ENCODE data around the gene DCAF11. TPM values are rescaled to one million over a fixed set of nuclear protein-coding genes. Genes with fewer than 3 reads are reported as not detected.

DCAF11 gene
- total and polyA plus RNA-seq, 2 of the 13 experiments (the other 11 are each of a cell fraction or from before 2014, with no cell fraction given) = 150 to 257 TPM

DNA sequence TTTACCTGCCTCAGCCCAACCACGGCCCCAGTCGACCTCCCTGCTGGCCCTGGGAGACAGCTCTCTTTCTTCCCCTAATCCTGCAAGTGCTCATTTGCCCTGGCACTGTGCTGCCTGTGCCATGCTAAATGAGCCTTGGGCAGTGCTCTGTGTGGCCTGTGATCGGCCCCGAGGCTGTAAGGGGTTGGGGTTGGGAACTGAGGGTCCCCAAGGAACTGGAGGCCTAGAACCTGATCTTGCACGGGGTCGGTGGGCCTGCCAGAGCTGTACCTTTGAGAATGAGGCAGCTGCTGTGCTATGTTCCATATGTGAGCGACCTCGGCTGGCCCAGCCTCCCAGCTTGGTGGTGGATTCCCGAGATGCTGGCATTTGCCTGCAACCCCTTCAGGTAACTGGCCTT lies 35.5 kb downstream of the DCAF11 start:
- DNase-seq (ENCODE audit: low spot score) = no peak
- WGBS (ENCODE audit: low lambda C conversion rate) = 96% methylated on average over 9 of the region's 9 CpGs
- Histone ChIP-seq H3K4me2 (ENCODE audit: low read depth, low read length) (no peak overlapping the region), H3K27ac (ENCODE audit: extremely low read length, insufficient read depth, low read length) (no peak overlapping the region), H3K4me3 (replicated peaks in 1 of 3; ENCODE audit: insufficient read depth in 1 of 3, low read depth in 2 of 3, low read length in 3 of 3) (no peak overlapping the region), H3K9ac (ENCODE audit: insufficient read depth, low read depth, low read length) (no peak overlapping the region), H2AFZ (ENCODE audit: low read length) (no peak overlapping the region), H3K36me3 (replicated peaks in 1 of 2; ENCODE audit: control insufficient read depth in 1 of 2, insufficient read depth in 2 of 2, low read length in 2 of 2) (peaks cover 36 to 44% of the 10 kb centered on the region in 2 experiments), H4K20me1 (ENCODE audit: insufficient read depth, low read length) (peaks cover 7% of the 10 kb centered on the region), H3K9me3 (ENCODE audit: low read length) (no peaks in the 10 kb centered on the region), H3K79me2 (ENCODE audit: insufficient read depth, low read length) (peaks cover 34% of the 10 kb centered on the region), H3K4me1 (ENCODE audit: insufficient read depth, low read length) (peaks cover 31% of the 10 kb centered on the region), H3K27me3 (ENCODE audit: control insufficient read depth in 1 of 2, insufficient read depth in 2 of 2, low read length in 2 of 2) (peaks cover 0 to 3% of the 10 kb centered on the region in 2 experiments; a peak in 1 of 5 replicates)
- ChIA-PET POLR2A (interaction anchor here (1.0 to 8.5 kb wide), 4 partner anchors 9 to 55 kb away, joined by 3 to 233 read pairs (median 102); partner anchors contain the start of genes DCAF11, EMC9, IRF9 and NRL), CTCF (ENCODE audit: low intra/inter-chr PET ratio, low total read pairs) (no interaction called here)
- FAIRE-seq = no peak
- no TSS peak for BruUV-seq (replicated peaks)
- in situ Hi-C loops (cut with HindIII; ENCODE audit: extremely low pct_ligation_motif_present, low pct_unique_long_range_greater_than_20kb) (no loop called here), intact Hi-C loops (cut with micrococcal nuclease; ENCODE audit: unreplicated experiment) (no loop called here)
- no peak for ATAC-seq
- TF ChIP-seq, protein P1, sequence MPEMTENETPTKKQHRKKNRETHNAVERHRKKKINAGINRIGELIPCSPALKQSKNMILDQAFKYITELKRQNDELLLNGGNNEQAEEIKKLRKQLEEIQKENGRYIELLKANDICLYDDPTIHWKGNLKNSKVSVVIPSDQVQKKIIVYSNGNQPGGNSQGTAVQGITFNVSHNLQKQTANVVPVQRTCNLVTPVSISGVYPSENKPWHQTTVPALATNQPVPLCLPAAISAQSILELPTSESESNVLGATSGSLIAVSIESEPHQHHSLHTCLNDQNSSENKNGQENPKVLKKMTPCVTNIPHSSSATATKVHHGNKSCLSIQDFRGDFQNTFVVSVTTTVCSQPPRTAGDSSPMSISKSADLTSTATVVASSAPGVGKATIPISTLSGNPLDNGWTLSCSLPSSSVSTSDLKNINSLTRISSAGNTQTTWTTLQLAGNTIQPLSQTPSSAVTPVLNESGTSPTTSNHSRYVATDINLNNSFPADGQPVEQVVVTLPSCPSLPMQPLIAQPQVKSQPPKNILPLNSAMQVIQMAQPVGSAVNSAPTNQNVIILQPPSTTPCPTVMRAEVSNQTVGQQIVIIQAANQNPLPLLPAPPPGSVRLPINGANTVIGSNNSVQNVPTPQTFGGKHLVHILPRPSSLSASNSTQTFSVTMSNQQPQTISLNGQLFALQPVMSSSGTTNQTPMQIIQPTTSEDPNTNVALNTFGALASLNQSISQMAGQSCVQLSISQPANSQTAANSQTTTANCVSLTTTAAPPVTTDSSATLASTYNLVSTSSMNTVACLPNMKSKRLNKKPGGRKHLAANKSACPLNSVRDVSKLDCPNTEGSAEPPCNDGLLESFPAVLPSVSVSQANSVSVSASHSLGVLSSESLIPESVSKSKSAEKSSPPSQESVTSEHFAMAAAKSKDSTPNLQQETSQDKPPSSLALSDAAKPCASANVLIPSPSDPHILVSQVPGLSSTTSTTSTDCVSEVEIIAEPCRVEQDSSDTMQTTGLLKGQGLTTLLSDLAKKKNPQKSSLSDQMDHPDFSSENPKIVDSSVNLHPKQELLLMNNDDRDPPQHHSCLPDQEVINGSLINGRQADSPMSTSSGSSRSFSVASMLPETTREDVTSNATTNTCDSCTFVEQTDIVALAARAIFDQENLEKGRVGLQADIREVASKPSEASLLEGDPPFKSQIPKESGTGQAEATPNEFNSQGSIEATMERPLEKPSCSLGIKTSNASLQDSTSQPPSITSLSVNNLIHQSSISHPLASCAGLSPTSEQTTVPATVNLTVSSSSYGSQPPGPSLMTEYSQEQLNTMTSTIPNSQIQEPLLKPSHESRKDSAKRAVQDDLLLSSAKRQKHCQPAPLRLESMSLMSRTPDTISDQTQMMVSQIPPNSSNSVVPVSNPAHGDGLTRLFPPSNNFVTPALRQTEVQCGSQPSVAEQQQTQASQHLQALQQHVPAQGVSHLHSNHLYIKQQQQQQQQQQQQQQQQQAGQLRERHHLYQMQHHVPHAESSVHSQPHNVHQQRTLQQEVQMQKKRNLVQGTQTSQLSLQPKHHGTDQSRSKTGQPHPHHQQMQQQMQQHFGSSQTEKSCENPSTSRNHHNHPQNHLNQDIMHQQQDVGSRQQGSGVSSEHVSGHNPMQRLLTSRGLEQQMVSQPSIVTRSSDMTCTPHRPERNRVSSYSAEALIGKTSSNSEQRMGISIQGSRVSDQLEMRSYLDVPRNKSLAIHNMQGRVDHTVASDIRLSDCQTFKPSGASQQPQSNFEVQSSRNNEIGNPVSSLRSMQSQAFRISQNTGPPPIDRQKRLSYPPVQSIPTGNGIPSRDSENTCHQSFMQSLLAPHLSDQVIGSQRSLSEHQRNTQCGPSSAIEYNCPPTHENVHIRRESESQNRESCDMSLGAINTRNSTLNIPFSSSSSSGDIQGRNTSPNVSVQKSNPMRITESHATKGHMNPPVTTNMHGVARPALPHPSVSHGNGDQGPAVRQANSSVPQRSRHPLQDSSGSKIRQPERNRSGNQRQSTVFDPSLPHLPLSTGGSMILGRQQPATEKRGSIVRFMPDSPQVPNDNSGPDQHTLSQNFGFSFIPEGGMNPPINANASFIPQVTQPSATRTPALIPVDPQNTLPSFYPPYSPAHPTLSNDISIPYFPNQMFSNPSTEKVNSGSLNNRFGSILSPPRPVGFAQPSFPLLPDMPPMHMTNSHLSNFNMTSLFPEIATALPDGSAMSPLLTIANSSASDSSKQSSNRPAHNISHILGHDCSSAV (CRISPR knock-in tag; IDR thresholded peaks at IDR 0.05; ENCODE audit: borderline replicate concordance) = no peak
- TF ChIP-seq, protein P2, sequence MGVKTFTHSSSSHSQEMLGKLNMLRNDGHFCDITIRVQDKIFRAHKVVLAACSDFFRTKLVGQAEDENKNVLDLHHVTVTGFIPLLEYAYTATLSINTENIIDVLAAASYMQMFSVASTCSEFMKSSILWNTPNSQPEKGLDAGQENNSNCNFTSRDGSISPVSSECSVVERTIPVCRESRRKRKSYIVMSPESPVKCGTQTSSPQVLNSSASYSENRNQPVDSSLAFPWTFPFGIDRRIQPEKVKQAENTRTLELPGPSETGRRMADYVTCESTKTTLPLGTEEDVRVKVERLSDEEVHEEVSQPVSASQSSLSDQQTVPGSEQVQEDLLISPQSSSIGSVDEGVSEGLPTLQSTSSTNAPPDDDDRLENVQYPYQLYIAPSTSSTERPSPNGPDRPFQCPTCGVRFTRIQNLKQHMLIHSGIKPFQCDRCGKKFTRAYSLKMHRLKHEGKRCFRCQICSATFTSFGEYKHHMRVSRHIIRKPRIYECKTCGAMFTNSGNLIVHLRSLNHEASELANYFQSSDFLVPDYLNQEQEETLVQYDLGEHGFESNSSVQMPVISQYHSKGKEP (CRISPR knock-in tag; IDR thresholded peaks at IDR 0.05) = no peak
- no peak for TF ChIP-seq ZNF740 (CRISPR knock-in tag; IDR thresholded peaks at IDR 0.05)
- TF ChIP-seq AGO2 (optimal IDR thresholded peaks at IDR 0.05; ENCODE audit: low read depth, low read length) = peak; percentile 65
- peak; percentile 27; the same call in 1 of the 2 replicates for TF ChIP-seq ZNF768 (CRISPR knock-in tag; IDR thresholded peaks at IDR 0.05)
- no peak for TF ChIP-seq PRMT3 (CRISPR knock-in tag; IDR thresholded peaks at IDR 0.05; ENCODE audit: borderline replicate concordance, low read depth)
- TF ChIP-seq, protein P3, sequence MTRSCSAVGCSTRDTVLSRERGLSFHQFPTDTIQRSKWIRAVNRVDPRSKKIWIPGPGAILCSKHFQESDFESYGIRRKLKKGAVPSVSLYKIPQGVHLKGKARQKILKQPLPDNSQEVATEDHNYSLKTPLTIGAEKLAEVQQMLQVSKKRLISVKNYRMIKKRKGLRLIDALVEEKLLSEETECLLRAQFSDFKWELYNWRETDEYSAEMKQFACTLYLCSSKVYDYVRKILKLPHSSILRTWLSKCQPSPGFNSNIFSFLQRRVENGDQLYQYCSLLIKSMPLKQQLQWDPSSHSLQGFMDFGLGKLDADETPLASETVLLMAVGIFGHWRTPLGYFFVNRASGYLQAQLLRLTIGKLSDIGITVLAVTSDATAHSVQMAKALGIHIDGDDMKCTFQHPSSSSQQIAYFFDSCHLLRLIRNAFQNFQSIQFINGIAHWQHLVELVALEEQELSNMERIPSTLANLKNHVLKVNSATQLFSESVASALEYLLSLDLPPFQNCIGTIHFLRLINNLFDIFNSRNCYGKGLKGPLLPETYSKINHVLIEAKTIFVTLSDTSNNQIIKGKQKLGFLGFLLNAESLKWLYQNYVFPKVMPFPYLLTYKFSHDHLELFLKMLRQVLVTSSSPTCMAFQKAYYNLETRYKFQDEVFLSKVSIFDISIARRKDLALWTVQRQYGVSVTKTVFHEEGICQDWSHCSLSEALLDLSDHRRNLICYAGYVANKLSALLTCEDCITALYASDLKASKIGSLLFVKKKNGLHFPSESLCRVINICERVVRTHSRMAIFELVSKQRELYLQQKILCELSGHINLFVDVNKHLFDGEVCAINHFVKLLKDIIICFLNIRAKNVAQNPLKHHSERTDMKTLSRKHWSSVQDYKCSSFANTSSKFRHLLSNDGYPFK (CRISPR knock-in tag; IDR thresholded peaks at IDR 0.05; ENCODE audit: borderline replicate concordance) = 0 out of 2 replicates have a peak, but pooled peaks have one; percentile 10
- TF ChIP-seq HCFC1 (IDR thresholded peaks at IDR 0.05; ENCODE audit: low read depth, low read length) = peak; percentile 9; the same call in 1 of the 2 replicates
- TF ChIP-seq ZKSCAN1 (IDR thresholded peaks at IDR 0.05; ENCODE audit: low read length) = no peak
- no peak for TF ChIP-seq HNRNPL (IDR thresholded peaks at IDR 0.05; ENCODE audit: low read depth, low read length)
- 0 out of 2 replicates have a peak, but pooled peaks have one; percentile 17 for TF ChIP-seq RBFOX2 (IDR thresholded peaks at IDR 0.05; ENCODE audit: low read depth, low read length)
